Hepatocyte (in vitro differentiated cells): ENCODE results near the gene POLQ. TPM values are rescaled to one million over a fixed set of nuclear protein-coding genes. Genes with fewer than 3 reads are reported as not detected.

ENCODE experiments used
- DNase-seq: peaks from one replicate; pipeline ENCODE4 v3.0.0-alpha.2; 2016; ENCODE audit warnings: low spot score
- H2AFZ ChIP-seq: fragments of 200-600 bp; sonication (generic); 2 replicates; pipeline ENCODE4 v1.6.0; 2016; ENCODE audit warnings: antibody characterized with exemption, mild to moderate bottlenecking
- H3K27ac ChIP-seq: fragments of 200-600 bp; sonication (generic); 2 replicates; pipeline ENCODE4 v1.5.1; 2016; ENCODE audit warnings: mild to moderate bottlenecking
- H3K27me3 ChIP-seq: fragments of 200-600 bp; sonication (generic); 2 replicates; pipeline ENCODE4 v1.6.1; 2016
- H3K36me3 ChIP-seq: fragments of 200-600 bp; sonication (generic); replicated peaks from 2 replicates; pipeline ENCODE4 v1.5.1; 2016; ENCODE audit warnings: low read depth; ENCODE audit not compliant: insufficient read depth
- H3K4me1 ChIP-seq: fragments of 200-600 bp; sonication (generic); 2 replicates; pipeline ENCODE4 v1.5.1; 2016; ENCODE audit warnings: mild to moderate bottlenecking, moderate library complexity; ENCODE audit not compliant: insufficient read depth
- H3K4me2 ChIP-seq: fragments of 200-600 bp; sonication (generic); 2 replicates; pipeline ENCODE4 v1.6.0; 2016
- H3K4me3 ChIP-seq: fragments of 200-600 bp; sonication (generic); 2 replicates; pipeline ENCODE4 v1.5.1; 2016; ENCODE audit warnings: mild to moderate bottlenecking
- H3K79me2 ChIP-seq: fragments of 200-600 bp; sonication (generic); 2 replicates; pipeline ENCODE4 v1.6.0; 2017; ENCODE audit warnings: mild to moderate bottlenecking
- H3K9me2 ChIP-seq: fragments of 200-600 bp; sonication (generic); replicated peaks from 2 replicates; pipeline ENCODE4 v1.6.0; 2017; ENCODE audit warnings: mild to moderate bottlenecking; ENCODE audit not compliant: insufficient read depth
- H3K9me3 ChIP-seq: fragments of 200-600 bp; sonication (generic); 2 replicates; pipeline ENCODE4 v1.5.1; 2016; ENCODE audit warnings: low read depth, mild to moderate bottlenecking
- H4K20me1 ChIP-seq: fragments of 200-600 bp; sonication (generic); 2 replicates; pipeline ENCODE4 v1.6.0; 2016; ENCODE audit warnings: mild to moderate bottlenecking; ENCODE audit not compliant: insufficient read depth, poor library complexity, severe bottlenecking
- EZH2 ChIP-seq: fragments of 200-600 bp; sonication (generic); IDR thresholded peaks from 2 replicates; pipeline ENCODE4 v1.6.1; 2016; ENCODE audit warnings: antibody characterized with exemption, mild to moderate bottlenecking, borderline replicate concordance
- EZH2phosphoT487 ChIP-seq: fragments of 200-600 bp; sonication (generic); IDR thresholded peaks from one replicate; pipeline ENCODE4 v1.6.1; 2018; ENCODE audit warnings: antibody characterized with exemption, mild to moderate bottlenecking, low read depth, moderate library complexity; ENCODE audit not compliant: unreplicated experiment, severe bottlenecking
- WGBS: methylation state at CpG from one replicate; pipeline ENCODE4 v1.1.6; 2016; ENCODE audit warnings: low lambda C conversion rate; ENCODE audit errors: missing lambda C conversion rate; 5-methylcytosine and 5-hydroxymethylcytosine counted together
- polyA plus RNA-seq: library from polyadenylated mRNA; unstranded; fragments of >200 nt; fragmentation: Nextera tagmentation; extraction: Ambion mirVana; gene quantifications from 2 replicates; pipeline ENCODE4 v1.2.1, GENCODE V29; 2016
- total RNA-seq: library from RNA; depleted of rRNA; stranded (reverse); fragments of >200 nt; gene quantifications from 2 replicates; pipeline ENCODE4 v1.2.3, GENCODE V29; 2014
- TF ChIP-seq, protein P1 (sequence below): fragments of 200-600 bp; sonication (generic); IDR thresholded peaks from 2 replicates; pipeline ENCODE4 v1.5.1; 2016; ENCODE audit warnings: antibody characterized with exemption, mild to moderate bottlenecking; ENCODE audit not compliant: poor library complexity

Gene POLQ
- total and polyA plus RNA-seq, 2 experiments from 2014 or later: 0.68 to 2.5 TPM

GRCh38 chr3:121515862-121516261, 29.9 kb downstream of the POLQ start:
- Histone ChIP-seq H3K4me2 (no peak overlapping the region), H3K36me3 (no peaks in the 10 kb centered on the region), H2AFZ (no peak overlapping the region), H3K79me2 (no peaks in the 10 kb centered on the region), H3K9me2 (no peaks in the 10 kb centered on the region), H3K27me3 (no peaks in the 10 kb centered on the region), H4K20me1 (no peaks in the 10 kb centered on the region), H3K9me3 (no peaks in the 10 kb centered on the region), H3K27ac (no peak overlapping the region), H3K4me1 (no peaks in the 10 kb centered on the region), H3K4me3 (no peak overlapping the region)
- no peak for DNase-seq
- TF ChIP-seq, protein P1, sequence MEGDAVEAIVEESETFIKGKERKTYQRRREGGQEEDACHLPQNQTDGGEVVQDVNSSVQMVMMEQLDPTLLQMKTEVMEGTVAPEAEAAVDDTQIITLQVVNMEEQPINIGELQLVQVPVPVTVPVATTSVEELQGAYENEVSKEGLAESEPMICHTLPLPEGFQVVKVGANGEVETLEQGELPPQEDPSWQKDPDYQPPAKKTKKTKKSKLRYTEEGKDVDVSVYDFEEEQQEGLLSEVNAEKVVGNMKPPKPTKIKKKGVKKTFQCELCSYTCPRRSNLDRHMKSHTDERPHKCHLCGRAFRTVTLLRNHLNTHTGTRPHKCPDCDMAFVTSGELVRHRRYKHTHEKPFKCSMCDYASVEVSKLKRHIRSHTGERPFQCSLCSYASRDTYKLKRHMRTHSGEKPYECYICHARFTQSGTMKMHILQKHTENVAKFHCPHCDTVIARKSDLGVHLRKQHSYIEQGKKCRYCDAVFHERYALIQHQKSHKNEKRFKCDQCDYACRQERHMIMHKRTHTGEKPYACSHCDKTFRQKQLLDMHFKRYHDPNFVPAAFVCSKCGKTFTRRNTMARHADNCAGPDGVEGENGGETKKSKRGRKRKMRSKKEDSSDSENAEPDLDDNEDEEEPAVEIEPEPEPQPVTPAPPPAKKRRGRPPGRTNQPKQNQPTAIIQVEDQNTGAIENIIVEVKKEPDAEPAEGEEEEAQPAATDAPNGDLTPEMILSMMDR: no peak
- TF ChIP-seq EZH2phosphoT487: no peak
- no peak for TF ChIP-seq EZH2

- 50% methylated on average over 2 of the region's 2 CpGs for WGBS
- no peaks in the 10 kb centered on the region for H3K9me3 ChIP-seq
Observed at GRCh38 chr3:121515313-121515712, 30.5 kb downstream of the POLQ start.

DNA sequence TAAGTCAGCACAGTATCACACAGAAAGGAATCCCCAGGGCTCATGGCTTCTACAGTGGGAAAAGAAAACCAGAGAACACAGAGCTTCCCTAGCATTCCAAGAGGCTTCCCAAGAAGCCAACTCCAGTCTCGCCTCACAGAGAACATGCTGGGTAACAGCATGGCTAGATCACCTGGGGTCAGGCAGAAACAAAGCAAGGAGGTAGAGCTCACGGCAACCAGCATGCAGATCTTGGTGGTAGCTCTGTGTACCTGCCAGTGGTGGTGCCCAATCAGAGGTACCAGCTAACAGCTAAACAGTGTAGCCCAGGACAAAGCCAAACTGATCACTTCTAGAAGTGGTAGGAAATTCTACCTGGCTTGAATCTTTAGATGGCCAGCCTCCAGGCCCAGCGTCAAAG, 31.3 kb downstream of the POLQ start:
- Histone ChIP-seq H2AFZ (no peak overlapping the region), H3K4me2 (no peak overlapping the region), H3K36me3 (no peaks in the 10 kb centered on the region), H3K27ac (no peak overlapping the region), H3K4me3 (no peak overlapping the region), H4K20me1 (no peaks in the 10 kb centered on the region), H3K4me1 (no peaks in the 10 kb centered on the region), H3K9me3 (no peaks in the 10 kb centered on the region), H3K27me3 (no peaks in the 10 kb centered on the region), H3K79me2 (no peaks in the 10 kb centered on the region), H3K9me2 (no peaks in the 10 kb centered on the region)
- no peak for DNase-seq
- TF ChIP-seq, protein P1: no peak
- no peak for TF ChIP-seq EZH2
- no peak for TF ChIP-seq EZH2phosphoT487
- WGBS: 96% methylated on average over 3 of the region's 3 CpGs

More at GRCh38 chr3:121515313-121515712, 30.5 kb downstream of the POLQ start:
- Histone ChIP-seq H3K27me3 (no peaks in the 10 kb centered on the region), H3K36me3 (no peaks in the 10 kb centered on the region), H3K9me2 (no peaks in the 10 kb centered on the region), H3K27ac (no peak overlapping the region), H3K79me2 (no peaks in the 10 kb centered on the region), H3K4me3 (no peak overlapping the region), H3K4me2 (no peak overlapping the region), H4K20me1 (no peaks in the 10 kb centered on the region), H2AFZ (no peak overlapping the region), H3K4me1 (no peaks in the 10 kb centered on the region)
- TF ChIP-seq, protein P1: no peak
- TF ChIP-seq EZH2phosphoT487 (no peak), EZH2 (no peak)
- no peak for DNase-seq

GRCh38 chr3:121508389-121508788, 37.4 kb downstream of the POLQ start:
- H4K20me1 ChIP-seq: no peaks in the 10 kb centered on the region
- H3K27ac ChIP-seq: no peak overlapping the region
- no peaks in the 10 kb centered on the region for H3K36me3 ChIP-seq
- H2AFZ ChIP-seq: no peak overlapping the region
- H3K27me3 ChIP-seq: no peaks in the 10 kb centered on the region
- H3K4me1 ChIP-seq: no peaks in the 10 kb centered on the region
- no peak for TF ChIP-seq EZH2
- H3K79me2 ChIP-seq: no peaks in the 10 kb centered on the region
- H3K9me3 ChIP-seq: no peaks in the 10 kb centered on the region
- H3K9me2 ChIP-seq: no peaks in the 10 kb centered on the region
- no peak overlapping the region for H3K4me3 ChIP-seq
- 74% methylated on average over 4 of the region's 4 CpGs for WGBS
- no peak overlapping the region for H3K4me2 ChIP-seq
- DNase-seq: peak; percentile 16
